ENCODE data around the gene MOCS2. TPM values are rescaled to one million over a fixed set of nuclear protein-coding genes. Genes with fewer than 3 reads are reported as not detected.

The MOCS2 gene
- total and polyA plus RNA-seq, 12 donors, result 66.3 to 135 (median 80.3) TPM

- H3K9me3 ChIP-seq, result no peaks in the 10 kb centered on the region
- ATAC-seq, result no peak
These were observed 57.1 kb downstream of the MOCS2 start for GRCh38 chr5:53052499-53052898.

GRCh38 chr5:53048248-53048647 is 61.3 kb downstream of the MOCS2 start:
- H3K27me3 ChIP-seq, result no peaks in the 10 kb centered on the region
- 91 to 97% methylated on average over 2 of the region's 2 CpGs for WGBS, 2 donors

More at GRCh38 chr5:53052499-53052898, 57.1 kb downstream of the MOCS2 start:
- Histone ChIP-seq H3K36me3 (no peaks in the 10 kb centered on the region), H3K4me1 (peaks cover 0 to 8% (median 0%) of the 10 kb centered on the region in 9 donors), H3K27ac (no peak overlapping the region), H3K27me3 (no peaks in the 10 kb centered on the region), H3K4me3 (no peak overlapping the region)
- intact Hi-C loops (cut with DNase I), result no loop called here
- TF ChIP-seq CTCF (IDR thresholded peaks at IDR 0.05), result no peak
- DNase-seq, result no peak
- 77 to 84% methylated on average over 2 of the region's 2 CpGs for WGBS, 2 donors

More at GRCh38 chr5:53048248-53048647, 61.3 kb downstream of the MOCS2 start:
- intact Hi-C loops (cut with DNase I), result no loop called here
- DNase-seq (no peak), ATAC-seq (no peak)
- Histone ChIP-seq H3K36me3 (no peaks in the 10 kb centered on the region), H3K4me3 (no peak overlapping the region), H3K9me3 (no peaks in the 10 kb centered on the region), H3K4me1 (peaks cover 0 to 17% (median 0%) of the 10 kb centered on the region in 9 donors), H3K27ac (no peak overlapping the region)
- TF ChIP-seq CTCF (IDR thresholded peaks at IDR 0.05), result no peak

Other genes starting within 250 kb of the MOCS2 start
- 1 to 10 TPM in 4 of 10 donors, under 1 TPM in 6; 0.30 to 9.4 (median 0.92) TPM for gene ITGA2, start 120.4 kb downstream of the MOCS2 start, total RNA-seq
- gene ITGA2, start 120.4 kb downstream of the MOCS2 start, polyA plus RNA-seq, result 1 to 10 TPM in 1 of 2 donors, under 1 TPM in 1; 0.22 to 1.3 TPM

Measured in heart right ventricle (tissue), 16 donors.